H9 (cell line): ENCODE measurements around the gene LDB2. TPM values are rescaled to one million over a fixed set of nuclear protein-coding genes. Genes with fewer than 3 reads are reported as not detected.

ENCODE experiments used
- DNase-seq: peaks from one replicate; pipeline ENCODE4 v3.0.0-alpha.2; 2017
- H2AFZ ChIP-seq: one replicate; pipeline ENCODE4 v1.6.1; 2013; ENCODE audit warnings: mild to moderate bottlenecking, low read length, control low read depth, moderate library complexity
- H2AK5ac ChIP-seq: 2 replicates; pipeline ENCODE4 v1.6.1; 2013; ENCODE audit warnings: low read length, control low read depth, mixed read lengths; ENCODE audit not compliant: insufficient read length
- H2BK120ac ChIP-seq: one replicate; pipeline ENCODE4 v1.6.1; 2013; ENCODE audit warnings: low read depth, mild to moderate bottlenecking, low read length, control low read depth, inconsistent platforms; ENCODE audit not compliant: poor library complexity, severe bottlenecking
- H2BK12ac ChIP-seq: 2 replicates; pipeline ENCODE4 v1.6.1; 2013; ENCODE audit warnings: low read length, control low read depth, mixed read lengths, low read depth; ENCODE audit not compliant: insufficient read length
- H2BK15ac ChIP-seq: 2 replicates; pipeline ENCODE4 v1.6.1; 2013; ENCODE audit warnings: low read depth, low read length, control low read depth
- H2BK20ac ChIP-seq: one replicate; pipeline ENCODE4 v1.6.1; 2013; ENCODE audit warnings: low read depth, mild to moderate bottlenecking, low read length, control low read depth, inconsistent platforms; ENCODE audit not compliant: poor library complexity, severe bottlenecking
- H2BK5ac ChIP-seq: 2 replicates; pipeline ENCODE4 v1.6.1; 2013; ENCODE audit warnings: low read length, control low read depth, mixed read lengths; ENCODE audit not compliant: insufficient read length
- H3K14ac ChIP-seq: 2 replicates; pipeline ENCODE4 v1.6.1; 2013; ENCODE audit warnings: low read length, control low read depth; ENCODE audit not compliant: insufficient read depth
- H3K18ac ChIP-seq: 2 replicates; pipeline ENCODE4 v1.6.1; 2013; ENCODE audit warnings: low read depth, mild to moderate bottlenecking, mixed read lengths, low read length, control low read depth; ENCODE audit not compliant: insufficient read length
- H3K23ac ChIP-seq: 2 replicates; pipeline ENCODE4 v1.6.1; 2013; ENCODE audit warnings: low read length, control low read depth, mixed read lengths, low read depth; ENCODE audit not compliant: insufficient read length
- H3K23me2 ChIP-seq: 2 replicates; pipeline ENCODE4 v1.6.1; 2013; ENCODE audit warnings: low read depth, mild to moderate bottlenecking, mixed read lengths, low read length, control low read depth; ENCODE audit not compliant: insufficient read length, poor library complexity, severe bottlenecking
- H3K27ac ChIP-seq: 2 replicates; pipeline ENCODE4 v1.5.1; 2013; ENCODE audit warnings: low read length, control low read depth, mixed read lengths, low read depth; ENCODE audit not compliant: insufficient read length
- H3K27me3 ChIP-seq: 2 replicates; pipeline ENCODE4 v1.6.1; 2013; ENCODE audit warnings: low read length, control low read depth, inconsistent platforms; ENCODE audit not compliant: insufficient read depth
- H3K4ac ChIP-seq: 2 replicates; pipeline ENCODE4 v1.6.1; 2013; ENCODE audit warnings: low read depth, mild to moderate bottlenecking, control low read depth, inconsistent platforms, low read length, moderate library complexity
- H3K4me1 ChIP-seq: 2 replicates; pipeline ENCODE4 v1.6.1; 2013; ENCODE audit warnings: low read length, control low read depth, inconsistent platforms; ENCODE audit not compliant: insufficient read depth
- H3K4me2 ChIP-seq: 2 replicates; pipeline ENCODE4 v1.6.1; 2013; ENCODE audit warnings: low read length, control low read depth, mixed read lengths; ENCODE audit not compliant: insufficient read length, insufficient read depth
- H3K56ac ChIP-seq: 2 replicates; pipeline ENCODE4 v1.6.1; 2013; ENCODE audit warnings: low read depth, mild to moderate bottlenecking, mixed read lengths, low read length, control low read depth; ENCODE audit not compliant: insufficient read length
- H3K79me1 ChIP-seq: 2 replicates; pipeline ENCODE4 v1.6.1; 2013; ENCODE audit warnings: low read depth, mild to moderate bottlenecking, moderate library complexity, low read length, control low read depth, inconsistent platforms; ENCODE audit not compliant: insufficient read depth, poor library complexity, severe bottlenecking
- H3K79me2 ChIP-seq: 2 replicates; pipeline ENCODE4 v1.6.1; 2013; ENCODE audit warnings: low read length, control low read depth, inconsistent platforms; ENCODE audit not compliant: insufficient read depth
- H3K9ac ChIP-seq: 2 replicates; pipeline ENCODE4 v1.6.1; 2013; ENCODE audit warnings: low read length, control low read depth, mixed read lengths; ENCODE audit not compliant: insufficient read length; ENCODE audit errors: extremely low read depth
- H3K9me3 ChIP-seq: one replicate; pipeline ENCODE4 v1.6.1; 2013; ENCODE audit warnings: low read depth, low read length, inconsistent platforms; ENCODE audit not compliant: control insufficient read depth
- H3T11ph ChIP-seq: one replicate; pipeline ENCODE4 v1.6.1; 2013; ENCODE audit warnings: mild to moderate bottlenecking, low read length, control low read depth, inconsistent platforms
- H4K20me1 ChIP-seq: one replicate; pipeline ENCODE4 v1.6.1; 2013; ENCODE audit not compliant: control insufficient read depth, insufficient read length, insufficient read depth
- H4K5ac ChIP-seq: 2 replicates; pipeline ENCODE4 v1.6.1; 2013; ENCODE audit warnings: low read depth, mild to moderate bottlenecking, mixed read lengths, low read length, control low read depth; ENCODE audit not compliant: insufficient read length
- H4K8ac ChIP-seq: replicated peaks from 2 replicates; pipeline ENCODE4 v1.6.1; 2013; ENCODE audit warnings: low read length, control low read depth, mixed read lengths, low read depth; ENCODE audit not compliant: insufficient read length
- H4K91ac ChIP-seq: 2 replicates; pipeline ENCODE4 v1.6.1; 2013; ENCODE audit warnings: low read depth, mild to moderate bottlenecking, moderate library complexity, mixed read lengths, low read length, control low read depth; ENCODE audit not compliant: insufficient read length
- H3K27ac Mint-ChIP-seq, 3 experiments: 2 replicates in 2 of 3; 3 replicates in 1 of 3; pipeline ENCODE4 v1.8.0; 2020 to 2021; ENCODE audit warnings: mixed read lengths in 3 of 3, mild to moderate bottlenecking in 1 of 3, moderate library complexity in 1 of 3
- H3K27me3 Mint-ChIP-seq: 2 replicates; pipeline ENCODE4 v1.8.0; 2021; ENCODE audit warnings: low read depth, mild to moderate bottlenecking, moderate library complexity, mixed read lengths
- H3K36me3 Mint-ChIP-seq, 3 experiments: 2 replicates in 2 of 3; 3 replicates in 1 of 3; pipeline ENCODE4 v1.8.0; 2020 to 2021; ENCODE audit warnings: low read depth in 3 of 3, mixed read lengths in 3 of 3; ENCODE audit not compliant: insufficient read depth in 1 of 3
- H3K4me1 Mint-ChIP-seq, 2 experiments: 2 replicates each; pipeline ENCODE4 v1.8.0; 2020; ENCODE audit warnings: mixed read lengths in 2 of 2
- H3K4me3 Mint-ChIP-seq, 2 experiments: 2 replicates in 1 of 2; 3 replicates in 1 of 2; pipeline ENCODE4 v1.8.0; 2020 to 2021; ENCODE audit warnings: mild to moderate bottlenecking in 2 of 2, mixed read lengths in 2 of 2, moderate library complexity in 1 of 2
- H3K9me3 Mint-ChIP-seq, 2 experiments: 2 replicates in 1 of 2; 3 replicates in 1 of 2; pipeline ENCODE4 v1.8.0; 2020; ENCODE audit warnings: mild to moderate bottlenecking in 2 of 2, mixed read lengths in 2 of 2, moderate library complexity in 1 of 2
- WGBS: extraction: QIAGEN DNeasy Blood & Tissue Kit; methylation state at CpG from one replicate; pipeline ENCODE4 v1.1.7; 2013; ENCODE audit warnings: missing lambda C conversion rate, low lambda C conversion rate, mixed read lengths; ENCODE audit not compliant: insufficient read length; ENCODE audit errors: extremely low coverage; 5-methylcytosine and 5-hydroxymethylcytosine counted together
- total RNA-seq: library from RNA; stranded (reverse); gene quantifications from 2 replicates; pipeline ENCODE4 v1.2.1, GENCODE V29; 2021
- TF ChIP-seq, protein P1 (sequence below): fragments of 200-600 bp; sonication (generic); conservative IDR thresholded peaks from 3 replicates; pipeline ENCODE4 v1.8.0; 2021; ENCODE audit warnings: antibody characterized with exemption, mild to moderate bottlenecking

LDB2 gene
- total RNA-seq, 1 experiment from 2014 or later = 22.5 TPM

DNA sequence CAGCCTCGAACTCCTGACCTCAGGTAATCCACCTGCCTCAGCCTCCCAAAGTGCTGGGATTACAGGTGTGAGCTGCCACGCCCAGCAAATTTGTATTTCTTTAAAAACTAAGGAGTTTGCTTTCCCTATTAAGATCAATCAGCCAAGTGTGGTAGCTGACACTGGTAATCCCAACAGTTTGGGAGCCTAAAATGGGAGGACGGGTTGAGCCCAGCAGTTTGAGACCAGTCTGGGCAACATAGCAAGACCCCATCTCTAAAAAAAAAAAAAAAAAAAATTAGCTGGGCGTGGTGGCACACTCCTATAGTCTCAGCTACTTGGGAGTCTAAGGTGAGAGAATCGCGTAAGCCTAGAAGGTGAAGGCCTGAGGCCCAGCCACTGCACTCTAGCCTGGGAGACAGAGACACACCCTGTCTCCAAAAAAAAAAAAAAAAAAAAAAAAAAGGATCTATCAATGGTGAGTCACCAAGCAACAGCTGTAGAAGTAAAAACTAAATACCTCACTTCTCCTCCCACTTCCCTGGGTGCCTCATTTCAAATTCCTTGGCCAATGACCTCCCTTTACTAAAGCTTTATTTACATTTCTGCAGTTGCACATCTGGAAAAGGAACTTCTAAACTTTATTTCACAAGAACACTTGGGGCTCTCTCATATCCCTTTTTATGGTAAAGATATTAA lies 54.5 kb downstream of the LDB2 start:
- Histone ChIP-seq H3K27me3 (no peaks in the 10 kb centered on the region), H3K23ac (no peak overlapping the region), H2BK12ac (no peak overlapping the region), H3K23me2 (no peaks in the 10 kb centered on the region), H2BK5ac (no peak overlapping the region), H4K5ac (no peak overlapping the region), H3K4ac (no peak overlapping the region), H3K56ac (no peak overlapping the region), H2BK120ac (peak overlapping the region; percentile 69), H3K79me1 (peaks cover 4% of the 10 kb centered on the region), H2BK15ac (no peak overlapping the region), H3K9me3 (no peaks in the 10 kb centered on the region), H4K91ac (no peak overlapping the region), H3K4me1 (peaks cover 18% of the 10 kb centered on the region), H3K9ac (no peak overlapping the region), H2AFZ (no peak overlapping the region), H3K18ac (no peak overlapping the region), H3T11ph (no peak overlapping the region), H3K14ac (no peak overlapping the region), H3K4me2 (no peak overlapping the region), H2BK20ac (no peak overlapping the region), H4K20me1 (no peaks in the 10 kb centered on the region), H3K79me2 (peaks cover 3% of the 10 kb centered on the region; the same call in 1 of the 2 replicates), H3K27ac (no peak overlapping the region), H2AK5ac (no peak overlapping the region), H4K8ac (no peak overlapping the region)
- TF ChIP-seq, protein P1, sequence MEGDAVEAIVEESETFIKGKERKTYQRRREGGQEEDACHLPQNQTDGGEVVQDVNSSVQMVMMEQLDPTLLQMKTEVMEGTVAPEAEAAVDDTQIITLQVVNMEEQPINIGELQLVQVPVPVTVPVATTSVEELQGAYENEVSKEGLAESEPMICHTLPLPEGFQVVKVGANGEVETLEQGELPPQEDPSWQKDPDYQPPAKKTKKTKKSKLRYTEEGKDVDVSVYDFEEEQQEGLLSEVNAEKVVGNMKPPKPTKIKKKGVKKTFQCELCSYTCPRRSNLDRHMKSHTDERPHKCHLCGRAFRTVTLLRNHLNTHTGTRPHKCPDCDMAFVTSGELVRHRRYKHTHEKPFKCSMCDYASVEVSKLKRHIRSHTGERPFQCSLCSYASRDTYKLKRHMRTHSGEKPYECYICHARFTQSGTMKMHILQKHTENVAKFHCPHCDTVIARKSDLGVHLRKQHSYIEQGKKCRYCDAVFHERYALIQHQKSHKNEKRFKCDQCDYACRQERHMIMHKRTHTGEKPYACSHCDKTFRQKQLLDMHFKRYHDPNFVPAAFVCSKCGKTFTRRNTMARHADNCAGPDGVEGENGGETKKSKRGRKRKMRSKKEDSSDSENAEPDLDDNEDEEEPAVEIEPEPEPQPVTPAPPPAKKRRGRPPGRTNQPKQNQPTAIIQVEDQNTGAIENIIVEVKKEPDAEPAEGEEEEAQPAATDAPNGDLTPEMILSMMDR = no peak
- peaks cover 49 to 54% of the 10 kb centered on the region in 2 experiments for H3K4me1 Mint-ChIP-seq
- H3K27ac Mint-ChIP-seq = peak overlapping the region; percentile 78 to 97 (median 96); a peak in 3 of 7 replicates
- no peaks in the 10 kb centered on the region for H3K9me3 Mint-ChIP-seq
- H3K27me3 Mint-ChIP-seq = no peaks in the 10 kb centered on the region
- peaks cover 0 to 5% (median 4%) of the 10 kb centered on the region in 3 experiments; a peak in 2 of 7 replicates for H3K36me3 Mint-ChIP-seq
- no CpG with 5 or more reads among the region's 6 CpGs for WGBS
- no peak overlapping the region for H3K4me3 Mint-ChIP-seq
- DNase-seq = no peak
